PC-9 (cell line): ENCODE data around the gene SND1. TPM values are rescaled to one million over a fixed set of nuclear protein-coding genes. Genes with fewer than 3 reads are reported as not detected.

ENCODE experiments used
- BruUV-seq: library from RNA; stranded (reverse); fragments of 400-500 nt; replicated peaks from 2 replicates; lab custom pipeline; 2021; lab: Mats Ljungman, UMichigan
- CTCF ChIA-PET: fragments of 300-600 bp; sonication (Branson Sonifier 250); formaldehyde crosslinking; loops from one replicate; lab custom pipeline; 2022; ENCODE audit warnings: antibody characterized with exemption; lab: Charles Lee
- POLR2A ChIA-PET: fragments of 300-600 bp; sonication (Branson Sonifier 250); formaldehyde crosslinking; loops from one replicate; lab custom pipeline; 2022; ENCODE audit warnings: antibody characterized with exemption; ENCODE audit not compliant: unreplicated experiment; lab: Charles Lee
- DNase-seq, 2 experiments: peaks; one replicate each; pipeline versions ENCODE4 v3.0.0 to v3.0.0-alpha.2; 2015 to 2022; ENCODE audit warnings: mixed read lengths in 1 of 2
- H2AFZ ChIP-seq: fragments of 200-600 bp; sonication (generic); 2 replicates; pipeline ENCODE4 v1.8.1; 2017; ENCODE audit warnings: antibody characterized with exemption
- H3F3A ChIP-seq: fragments of 200-600 bp; sonication (generic); 2 replicates; pipeline ENCODE4 v1.8.1; 2017; ENCODE audit warnings: antibody characterized with exemption, mild to moderate bottlenecking, low read depth; ENCODE audit not compliant: insufficient read depth
- H3K27ac ChIP-seq: fragments of 200-600 bp; sonication (generic); 2 replicates; pipeline ENCODE4 v1.6.1; 2016; ENCODE audit warnings: mixed run types
- H3K27me3 ChIP-seq: fragments of 200-600 bp; sonication (generic); 2 replicates; pipeline ENCODE4 v1.6.1; 2016; ENCODE audit warnings: low read depth, mixed run types; ENCODE audit not compliant: insufficient read depth
- H3K36me3 ChIP-seq: fragments of 200-600 bp; sonication (generic); 2 replicates; pipeline ENCODE4 v1.6.1; 2016; ENCODE audit warnings: low read depth, mixed run types
- H3K4me1 ChIP-seq: fragments of 200-600 bp; sonication (generic); replicated peaks from 2 replicates; pipeline ENCODE4 v1.6.1; 2016; ENCODE audit warnings: mixed run types; ENCODE audit not compliant: insufficient read depth
- H3K4me2 ChIP-seq: fragments of 200-600 bp; sonication (generic); 2 replicates; pipeline ENCODE4 v1.6.1; 2017; ENCODE audit warnings: mixed run types
- H3K4me3 ChIP-seq: fragments of 200-600 bp; sonication (generic); 2 replicates; pipeline ENCODE4 v1.6.1; 2016; ENCODE audit warnings: mixed run types
- H3K79me2 ChIP-seq: fragments of 200-600 bp; sonication (generic); 2 replicates; pipeline ENCODE4 v1.6.1; 2017; ENCODE audit warnings: low read depth, mixed run types
- H3K9me2 ChIP-seq: fragments of 200-600 bp; sonication (generic); 2 replicates; pipeline ENCODE4 v1.8.1; 2017; ENCODE audit warnings: mild to moderate bottlenecking; ENCODE audit not compliant: insufficient read depth
- H3K9me3 ChIP-seq: fragments of 200-600 bp; sonication (generic); 2 replicates; pipeline ENCODE4 v1.8.1; 2016; ENCODE audit warnings: low read depth; ENCODE audit not compliant: insufficient read depth
- H4K20me1 ChIP-seq: fragments of 200-600 bp; sonication (generic); 2 replicates; pipeline ENCODE4 v1.8.1; 2017; ENCODE audit not compliant: insufficient read depth
- EZH2 ChIP-seq: fragments of 200-600 bp; sonication (generic); IDR thresholded peaks from 2 replicates; pipeline ENCODE4 v1.8.0; 2017; ENCODE audit warnings: antibody characterized with exemption, low read depth
- intact Hi-C: fragments of 100-400 bp; cut with micrococcal nuclease; formaldehyde crosslinking; loops from one replicate; pipeline ENCODE4 v1.10.0; 2022; ENCODE audit not compliant: unreplicated experiment
- total RNA-seq: library from RNA; stranded (reverse); gene quantifications from 2 replicates; pipeline ENCODE4 v1.2.3, GENCODE V29; 2021
- TF ChIP-seq, protein P1 (sequence below): fragments of 200-600 bp; sonication (generic); conservative IDR thresholded peaks from 2 replicates; pipeline ENCODE4 v1.6.1; 2017; ENCODE audit warnings: mixed run types, antibody characterized with exemption, mild to moderate bottlenecking, moderate library complexity

SND1 gene
- total RNA-seq, 1 experiment from 2014 or later: 273 TPM

DNA sequence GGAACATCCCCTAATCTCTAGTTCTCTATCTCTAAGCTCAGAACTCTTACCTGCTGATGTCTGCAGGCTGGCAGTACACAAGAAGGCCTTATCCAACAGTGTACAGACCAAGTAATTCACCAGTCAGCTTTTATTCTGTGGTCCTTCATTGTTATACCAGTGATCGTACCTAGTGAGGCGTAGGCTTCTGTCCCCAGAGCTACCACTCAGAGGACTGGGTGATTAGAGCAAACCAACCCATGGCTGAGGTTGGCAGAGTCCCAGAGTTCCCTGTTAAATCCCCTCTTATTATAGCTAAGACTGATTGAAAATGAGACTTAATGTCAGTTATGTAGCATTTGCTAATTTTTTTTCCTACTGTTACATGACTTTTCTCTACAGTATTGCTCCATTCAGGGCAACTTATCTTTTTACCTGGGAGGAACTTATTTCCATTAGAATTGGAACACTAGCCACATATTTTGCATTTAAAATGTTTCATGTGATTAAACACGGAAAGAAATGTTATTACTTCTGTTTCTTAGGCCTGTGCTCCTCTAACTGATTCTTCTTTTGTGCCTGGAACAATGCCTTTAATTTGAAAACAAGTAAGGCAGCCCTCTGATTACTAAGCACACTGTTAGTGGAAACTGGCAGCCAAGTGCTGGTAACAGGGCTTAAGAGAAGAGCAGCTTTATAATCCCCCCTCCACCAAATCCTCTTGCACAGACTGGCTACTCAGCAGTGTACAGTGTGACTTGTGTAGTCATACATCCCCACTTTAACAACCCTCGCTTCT, 252.1 kb downstream of the SND1 start:
- no peak overlapping the region for H3K4me2 ChIP-seq
- no peaks in the 10 kb centered on the region for H3K4me1 ChIP-seq
- TF ChIP-seq, protein P1, sequence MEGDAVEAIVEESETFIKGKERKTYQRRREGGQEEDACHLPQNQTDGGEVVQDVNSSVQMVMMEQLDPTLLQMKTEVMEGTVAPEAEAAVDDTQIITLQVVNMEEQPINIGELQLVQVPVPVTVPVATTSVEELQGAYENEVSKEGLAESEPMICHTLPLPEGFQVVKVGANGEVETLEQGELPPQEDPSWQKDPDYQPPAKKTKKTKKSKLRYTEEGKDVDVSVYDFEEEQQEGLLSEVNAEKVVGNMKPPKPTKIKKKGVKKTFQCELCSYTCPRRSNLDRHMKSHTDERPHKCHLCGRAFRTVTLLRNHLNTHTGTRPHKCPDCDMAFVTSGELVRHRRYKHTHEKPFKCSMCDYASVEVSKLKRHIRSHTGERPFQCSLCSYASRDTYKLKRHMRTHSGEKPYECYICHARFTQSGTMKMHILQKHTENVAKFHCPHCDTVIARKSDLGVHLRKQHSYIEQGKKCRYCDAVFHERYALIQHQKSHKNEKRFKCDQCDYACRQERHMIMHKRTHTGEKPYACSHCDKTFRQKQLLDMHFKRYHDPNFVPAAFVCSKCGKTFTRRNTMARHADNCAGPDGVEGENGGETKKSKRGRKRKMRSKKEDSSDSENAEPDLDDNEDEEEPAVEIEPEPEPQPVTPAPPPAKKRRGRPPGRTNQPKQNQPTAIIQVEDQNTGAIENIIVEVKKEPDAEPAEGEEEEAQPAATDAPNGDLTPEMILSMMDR: no peak
- TF ChIP-seq EZH2: no peak
- no peak overlapping the region for H3K4me3 ChIP-seq
- no peak for DNase-seq
- no peaks in the 10 kb centered on the region; the same call in 1 of the 2 replicates for H3K36me3 ChIP-seq
- H3K79me2 ChIP-seq: peaks cover 24% of the 10 kb centered on the region
- no peaks in the 10 kb centered on the region for H3K9me2 ChIP-seq
- intact Hi-C loops: no loop called here
- POLR2A ChIA-PET: interaction anchor here (0.6 kb wide), 1 partner anchor 20 kb away, joined by 7 read pairs; no protein-coding TSS in a partner anchor
- CTCF ChIA-PET: no interaction called here
- no peaks in the 10 kb centered on the region for H3K9me3 ChIP-seq
- peaks cover 27% of the 10 kb centered on the region for H4K20me1 ChIP-seq
- H3K27me3 ChIP-seq: no peaks in the 10 kb centered on the region
- BruUV-seq: no TSS peak
- 0 out of 2 replicates have a peak overlapping the region, but pooled peaks have one; percentile 12 for H3K27ac ChIP-seq
- 0 out of 2 replicates have a peak, but pooled peaks cover 8% of the 10 kb centered on the region for H3F3A ChIP-seq
- no peak overlapping the region for H2AFZ ChIP-seq

DNA sequence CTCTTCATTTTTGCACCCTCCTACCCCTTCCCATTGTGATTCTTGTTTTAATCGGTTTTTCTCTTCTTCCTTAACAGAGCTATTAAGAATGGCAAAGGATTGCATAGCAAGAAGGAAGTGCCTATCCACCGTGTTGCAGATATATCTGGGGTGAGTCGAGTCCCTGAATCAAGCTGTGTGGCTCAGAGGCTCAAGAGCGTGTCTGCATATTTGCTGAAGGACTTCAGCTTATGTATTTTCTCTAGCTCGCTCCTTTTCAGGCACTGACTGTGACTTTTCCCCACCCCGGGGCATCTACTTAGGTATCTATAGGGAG, 252.6 kb downstream of the SND1 start:
- CTCF ChIA-PET: no interaction called here
- no peak overlapping the region for H3K4me3 ChIP-seq
- H3K9me2 ChIP-seq: no peaks in the 10 kb centered on the region
- H4K20me1 ChIP-seq: peaks cover 25% of the 10 kb centered on the region
- H2AFZ ChIP-seq: no peak overlapping the region
- DNase-seq: no peak
- TF ChIP-seq, protein P1: no peak
- H3K36me3 ChIP-seq: no peaks in the 10 kb centered on the region; the same call in 1 of the 2 replicates
- POLR2A ChIA-PET: no interaction called here
- no peaks in the 10 kb centered on the region for H3K9me3 ChIP-seq
- H3F3A ChIP-seq: 0 out of 2 replicates have a peak, but pooled peaks cover 10% of the 10 kb centered on the region
- H3K27ac ChIP-seq: no peak overlapping the region
- no peak overlapping the region for H3K4me2 ChIP-seq
- intact Hi-C loops: no loop called here
- no peaks in the 10 kb centered on the region for H3K27me3 ChIP-seq
- no peaks in the 10 kb centered on the region for H3K4me1 ChIP-seq
- BruUV-seq: no TSS peak
- peaks cover 18% of the 10 kb centered on the region for H3K79me2 ChIP-seq

DNA sequence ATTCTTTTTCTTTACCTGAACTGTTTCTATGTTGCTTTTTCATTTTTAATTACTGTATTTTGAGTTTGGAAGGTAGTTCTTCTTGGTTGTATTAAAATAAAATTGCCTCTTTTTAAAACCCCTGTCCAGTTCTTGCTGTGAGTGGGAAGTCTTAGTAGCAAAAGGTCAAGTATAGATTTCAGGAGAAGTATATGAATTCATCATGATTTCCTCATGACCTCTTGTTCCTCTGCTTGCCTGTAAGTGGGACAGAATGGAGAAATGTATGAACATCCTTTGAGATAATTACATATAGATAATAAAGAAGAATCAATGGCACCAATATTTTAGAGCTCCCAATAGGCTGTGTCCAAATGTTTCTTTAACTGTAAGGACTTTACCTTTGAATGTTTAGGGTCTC, 253.0 kb downstream of the SND1 start:
- CTCF ChIA-PET: no interaction called here
- no peak overlapping the region for H3K4me2 ChIP-seq
- H3F3A ChIP-seq: 0 out of 2 replicates have a peak, but pooled peaks cover 10% of the 10 kb centered on the region
- POLR2A ChIA-PET: interaction anchor here (0.6 kb wide), 1 partner anchor 43 kb away, joined by 5 read pairs; no protein-coding TSS in a partner anchor
- no peak overlapping the region for H2AFZ ChIP-seq
- no peak for DNase-seq
- no TSS peak for BruUV-seq
- H3K36me3 ChIP-seq: no peaks in the 10 kb centered on the region; the same call in 1 of the 2 replicates
- intact Hi-C loops: no loop called here
- no peaks in the 10 kb centered on the region for H3K27me3 ChIP-seq
- H4K20me1 ChIP-seq: peaks cover 24% of the 10 kb centered on the region
- H3K4me1 ChIP-seq: no peaks in the 10 kb centered on the region
- H3K79me2 ChIP-seq: peaks cover 17% of the 10 kb centered on the region
- TF ChIP-seq, protein P1: no peak
- no peak for TF ChIP-seq EZH2
- H3K9me2 ChIP-seq: no peaks in the 10 kb centered on the region
- H3K27ac ChIP-seq: no peak overlapping the region
- H3K4me3 ChIP-seq: no peak overlapping the region
- H3K9me3 ChIP-seq: no peaks in the 10 kb centered on the region
